AG09309 (cell line): ENCODE data around the gene NTM.
A peak's percentile ranks its signal among the peaks of the same experiment; 100 is the strongest.

ENCODE experiments used
- DNase-seq: peaks from one replicate; pipeline ENCODE4 v3.0.0-alpha.2; 2010; ENCODE audit warnings: low read depth
- H3K4me3 ChIP-seq: 2 replicates; pipeline ENCODE4 v1.5.1; 2011; ENCODE audit warnings: mild to moderate bottlenecking, low read depth, low read length, moderate library complexity; ENCODE audit not compliant: control insufficient read depth
- CTCF ChIP-seq: IDR thresholded peaks from 2 replicates; pipeline ENCODE4 v1.5.1; 2011; ENCODE audit warnings: mild to moderate bottlenecking, low read depth, low read length, inconsistent platforms; ENCODE audit not compliant: insufficient read depth, control insufficient read depth; ENCODE audit errors: missing control alignments

The NTM gene

GRCh38 chr11:132123854-132124835 lies 753.7 kb downstream of the NTM start:
- no peak for DNase-seq
- TF ChIP-seq CTCF: peak; percentile 15
- no peak overlapping the region for H3K4me3 ChIP-seq

DNA sequence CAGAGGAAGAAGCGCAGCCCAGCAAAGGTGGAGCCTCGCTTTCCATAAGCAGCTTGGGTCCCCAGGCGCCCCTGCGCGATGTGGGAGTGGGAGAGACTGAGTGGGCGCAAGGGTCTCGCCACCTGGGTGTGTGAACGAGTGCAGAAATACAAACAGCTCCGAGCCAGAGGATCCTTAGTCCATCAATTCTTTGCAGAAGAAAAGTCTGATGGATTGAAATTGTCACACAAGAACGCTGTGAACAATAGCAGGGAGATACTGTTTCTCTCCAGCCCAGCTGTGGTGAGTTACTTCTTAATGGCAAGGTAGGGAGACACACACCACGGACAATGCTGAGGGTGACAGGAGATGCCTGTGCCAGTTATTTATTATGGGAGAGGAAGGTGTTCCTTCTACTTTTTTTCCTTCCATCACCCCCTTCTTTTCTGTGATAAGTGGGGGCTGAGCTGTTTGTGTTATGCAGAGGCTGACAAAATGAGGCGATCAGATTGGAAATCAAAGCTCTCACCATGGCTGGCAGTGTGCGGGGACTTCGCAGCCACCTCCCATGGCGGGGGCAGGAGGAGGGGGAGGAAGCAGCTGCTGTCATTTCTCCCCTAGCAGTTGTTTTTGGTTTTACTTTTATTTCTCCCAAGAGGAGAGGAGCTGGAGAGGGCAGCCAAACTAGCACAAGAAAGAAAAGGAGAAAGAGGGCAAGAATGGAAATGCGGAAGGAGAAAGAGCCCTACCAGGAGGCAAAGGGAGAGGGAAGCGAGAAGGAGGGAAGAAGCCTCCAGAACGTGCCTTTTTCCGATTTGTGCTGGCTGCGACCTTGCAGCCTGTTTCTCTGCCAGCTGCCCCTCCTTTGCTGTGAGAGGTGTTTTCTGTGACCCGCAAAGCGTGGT lies 755.8 kb downstream of the NTM start:
- H3K4me3 ChIP-seq: peak overlapping the region; percentile 34
- TF ChIP-seq CTCF: no peak
- DNase-seq: no peak

GRCh38 chr11:132126973-132127899 lies 756.8 kb downstream of the NTM start:
- peak overlapping the region; percentile 34 for H3K4me3 ChIP-seq
- DNase-seq: peak; percentile 74
- TF ChIP-seq CTCF: peak; percentile 85

GRCh38 chr11:132127900-132128288 lies 757.5 kb downstream of the NTM start:
- TF ChIP-seq CTCF: no peak
- no peak for DNase-seq
- H3K4me3 ChIP-seq: no peak overlapping the region

DNA sequence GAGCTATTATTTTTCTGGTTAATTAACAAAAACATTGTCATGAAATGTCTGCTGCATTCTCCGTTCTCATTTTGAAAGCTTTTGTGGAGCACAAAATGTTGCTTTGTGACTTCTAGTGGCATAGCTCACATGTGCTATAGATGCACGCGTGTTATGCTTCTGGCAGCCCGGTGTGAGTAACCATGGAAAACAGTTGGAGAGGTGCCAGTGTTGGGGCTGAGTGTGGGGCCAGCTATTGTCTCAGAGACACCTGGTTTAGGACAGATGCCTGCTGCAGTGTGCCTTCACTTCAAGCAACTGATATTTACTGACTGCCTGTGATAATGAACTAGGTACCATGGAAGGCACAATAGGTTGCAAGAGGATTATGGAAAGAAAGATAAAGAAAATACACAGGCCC lies 760.6 kb downstream of the NTM start:
- no peak for TF ChIP-seq CTCF
- no peak overlapping the region for H3K4me3 ChIP-seq
- DNase-seq: no peak

DNA sequence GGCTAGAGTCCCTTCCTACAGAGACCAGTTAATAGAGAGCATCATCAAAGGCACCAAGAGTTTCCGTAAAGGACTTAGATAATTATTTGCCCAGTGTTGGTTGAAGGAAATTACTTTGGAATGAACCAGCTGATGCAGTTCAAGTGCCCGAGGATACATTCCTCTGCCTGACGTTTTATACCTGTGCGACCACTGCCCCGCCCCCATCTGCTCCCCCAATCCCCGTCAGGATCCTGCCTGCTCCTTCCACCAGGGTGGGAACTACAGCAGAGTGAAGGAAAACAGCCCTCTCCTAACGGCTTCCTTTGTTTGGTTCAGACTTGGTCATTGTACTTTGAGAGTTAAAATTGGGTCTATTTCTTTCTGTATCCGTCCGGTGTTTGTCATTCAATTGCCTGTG lies 761.5 kb downstream of the NTM start:
- no peak for DNase-seq
- no peak for TF ChIP-seq CTCF
- H3K4me3 ChIP-seq: no peak overlapping the region
